ENCODE results near the gene DHCR7.

Gene DHCR7

DNA sequence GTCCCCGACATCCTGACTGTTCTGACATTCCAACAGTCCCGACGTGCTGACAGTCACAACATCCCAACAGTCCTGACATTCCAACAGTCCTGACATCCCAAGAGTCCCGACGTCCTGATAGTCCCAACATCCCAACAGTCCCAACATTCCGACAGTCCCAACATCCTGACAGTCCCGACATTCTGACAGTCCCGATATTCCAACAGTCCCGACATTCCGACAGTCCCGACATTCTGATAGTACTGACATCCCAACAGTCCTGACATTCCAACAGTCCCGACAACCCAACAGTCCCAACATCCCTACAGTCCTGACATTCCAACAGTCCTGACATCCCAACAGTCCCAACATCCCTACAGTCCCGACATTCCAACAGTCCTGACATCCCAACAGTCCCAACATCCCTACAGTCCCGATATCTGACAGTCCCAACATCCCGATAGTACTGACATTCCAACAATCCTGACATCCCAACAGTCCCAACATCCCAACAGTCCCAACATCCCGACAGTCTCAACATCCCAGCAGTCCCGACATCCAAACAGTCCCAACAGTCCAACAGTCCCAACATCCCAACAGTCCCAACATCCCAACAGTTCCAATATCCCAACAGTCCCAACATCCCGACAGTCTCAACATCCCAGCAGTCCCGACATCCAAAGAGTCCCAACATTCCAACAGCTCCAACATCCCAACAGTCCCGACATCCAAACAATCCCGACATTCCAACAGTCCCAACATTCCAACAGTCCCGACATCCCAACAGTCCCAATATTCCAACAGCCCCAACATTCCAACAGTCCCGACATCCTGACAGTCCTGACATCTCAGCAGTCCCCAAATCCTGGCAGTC lies 60.2 kb downstream of the DHCR7 start:
- in situ Hi-C loops (cut with MboI; ENCODE audit: low sequenced_read_pairs): no loop called here

DNA sequence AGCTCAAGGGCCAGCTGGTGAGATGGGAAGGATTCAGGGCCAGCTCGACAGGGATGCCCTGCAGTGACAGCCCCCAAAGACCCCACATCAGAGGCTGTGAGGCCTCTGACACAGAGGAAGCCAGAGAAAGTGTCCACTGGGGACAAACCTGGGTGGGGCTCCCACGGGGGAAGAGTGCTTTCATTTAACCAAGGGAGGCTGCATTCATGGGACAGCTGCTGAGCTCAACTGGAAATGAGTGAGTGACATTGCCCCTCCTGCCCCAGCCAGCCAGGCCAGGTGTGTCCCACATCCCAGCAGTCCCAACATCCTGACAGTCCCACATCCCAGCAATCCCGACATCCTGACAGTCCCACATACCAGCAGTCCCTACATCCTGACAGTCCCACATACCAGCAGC lies 61.0 kb downstream of the DHCR7 start:
- in situ Hi-C loops (cut with MboI; ENCODE audit: low sequenced_read_pairs): no loop called here

DNA sequence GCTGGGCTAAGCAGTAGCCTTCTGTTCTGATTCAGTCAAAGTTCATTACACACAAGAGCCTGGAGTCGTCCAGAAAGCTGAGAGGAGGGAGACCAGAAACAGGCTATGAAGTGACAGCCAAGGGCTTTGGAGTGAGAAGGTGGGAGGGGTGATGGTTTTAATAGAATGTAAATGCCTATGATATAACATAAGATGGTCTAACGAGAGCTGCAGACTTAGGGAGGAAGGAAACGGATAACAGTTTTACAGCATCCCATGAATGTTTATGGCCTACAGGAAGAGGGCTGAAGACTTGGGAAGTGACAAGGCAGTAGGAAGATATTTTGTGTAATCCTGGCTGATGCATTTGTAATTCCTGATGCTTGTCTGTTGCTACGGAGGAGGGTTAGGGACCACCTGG lies 62.0 kb downstream of the DHCR7 start:
- in situ Hi-C loops (cut with MboI; ENCODE audit: low sequenced_read_pairs): no loop called here

- in situ Hi-C loops (cut with MboI; ENCODE audit: low sequenced_read_pairs): no loop called here
Measured at GRCh38 chr11:71385091-71385490, 63.1 kb downstream of the DHCR7 start.

- in situ Hi-C loops (cut with MboI; ENCODE audit: low sequenced_read_pairs): no loop called here
Measured at GRCh38 chr11:71384561-71384960, 63.6 kb downstream of the DHCR7 start.
